NCI-H146 (cell line): Measurements from ENCODE around the gene SBF2.

Experiments used
- DNase-seq: peaks from one replicate; lab custom pipeline; 2025; lab: John Stamatoyannopoulos, UW

The SBF2 gene

DNA sequence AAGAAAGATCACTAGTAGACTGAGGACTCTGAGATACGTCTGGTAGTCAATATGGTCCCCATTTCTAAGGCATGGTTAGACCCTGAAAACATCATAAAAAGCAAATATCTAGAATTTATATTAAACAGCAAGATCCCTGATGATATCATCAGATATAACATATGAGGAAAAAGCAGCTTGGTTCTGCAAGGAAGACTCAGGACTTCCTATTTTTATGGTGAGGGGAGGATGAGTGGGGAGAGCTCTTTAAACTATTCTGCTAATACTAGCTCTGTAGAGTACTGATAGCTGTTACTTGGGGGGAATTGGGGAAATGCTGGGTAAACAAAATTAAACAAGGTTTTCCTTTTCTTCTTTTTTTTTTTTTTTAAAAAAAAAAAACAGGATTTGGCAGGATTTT lies 394.3 kb downstream of the SBF2 start:
- no peak for DNase-seq

DNA sequence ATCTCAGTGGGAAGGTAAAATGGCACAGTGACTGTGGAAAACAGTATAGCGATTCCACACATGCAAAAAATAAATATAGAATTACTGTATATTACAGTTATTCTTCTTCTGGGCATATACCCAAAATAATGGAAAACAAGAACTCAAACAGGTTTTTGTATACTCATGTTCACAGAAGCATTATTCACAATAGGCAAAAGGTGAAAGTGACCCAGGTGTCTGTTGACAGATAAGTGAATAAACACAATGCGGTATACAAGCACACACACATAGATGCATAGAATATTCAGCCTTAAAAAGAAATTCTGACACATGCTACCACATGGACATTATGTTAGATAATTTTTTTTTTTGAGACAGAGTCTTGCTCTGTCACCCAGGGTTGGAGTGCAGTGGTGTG lies 397.1 kb downstream of the SBF2 start:
- no peak for DNase-seq

DNA sequence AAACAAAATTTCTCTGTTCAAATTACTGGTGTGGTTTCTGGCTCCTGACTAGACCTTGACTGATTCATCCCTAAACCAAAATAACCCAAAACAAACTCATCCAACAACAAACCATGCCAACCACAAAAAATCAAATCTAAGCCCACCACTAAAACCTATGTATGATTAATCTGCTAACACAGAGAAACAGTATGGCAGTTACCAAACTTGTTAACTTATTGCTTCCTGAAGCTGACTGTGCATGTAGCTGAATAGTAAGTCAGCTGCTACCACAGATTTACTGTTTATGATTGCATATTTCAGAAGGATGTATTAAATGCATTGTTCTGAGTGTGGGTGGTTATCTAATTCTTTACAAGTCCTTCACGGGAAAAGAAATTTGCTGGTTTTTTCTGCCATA lies 399.0 kb downstream of the SBF2 start:
- DNase-seq, result no peak

DNA sequence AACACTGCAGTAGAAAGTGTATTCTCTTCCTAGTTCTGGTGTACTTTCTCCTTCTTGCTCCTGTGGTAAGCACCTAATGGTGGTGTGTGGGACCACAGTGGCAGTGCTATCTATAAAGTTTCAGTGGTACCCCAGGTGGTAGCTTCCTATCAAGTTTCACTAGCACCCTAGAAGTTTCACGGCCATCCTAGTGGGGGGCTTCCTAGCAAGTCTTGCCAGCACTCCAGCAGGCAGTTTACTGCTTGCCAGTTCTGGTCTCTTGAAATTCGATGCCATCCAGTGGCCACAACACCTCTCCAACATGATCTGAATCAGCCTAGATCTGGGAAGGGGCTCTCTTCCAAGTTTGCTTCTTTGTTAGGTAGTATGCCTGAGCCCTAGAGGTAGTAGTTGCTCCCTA lies 400.5 kb downstream of the SBF2 start:
- DNase-seq, result no peak

DNA sequence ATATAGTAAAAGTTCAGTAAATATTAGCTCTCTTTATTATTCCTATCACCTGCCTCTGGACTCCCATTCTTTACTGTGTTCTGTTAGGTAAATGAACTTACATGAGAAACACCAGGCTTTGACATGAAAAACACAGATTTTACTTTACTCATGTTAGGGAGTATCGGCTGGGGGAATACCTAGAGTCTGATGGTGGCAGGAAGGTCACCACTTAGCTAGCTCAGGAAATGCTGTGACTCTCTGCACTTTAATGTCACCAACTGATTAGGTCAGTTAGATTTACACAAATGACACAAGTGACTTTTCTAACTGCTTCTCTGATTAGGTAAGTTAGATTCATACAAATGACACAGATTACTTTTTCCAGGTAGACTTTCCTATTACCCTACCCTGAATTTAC lies 405.1 kb downstream of the SBF2 start:
- DNase-seq, result no peak

DNA sequence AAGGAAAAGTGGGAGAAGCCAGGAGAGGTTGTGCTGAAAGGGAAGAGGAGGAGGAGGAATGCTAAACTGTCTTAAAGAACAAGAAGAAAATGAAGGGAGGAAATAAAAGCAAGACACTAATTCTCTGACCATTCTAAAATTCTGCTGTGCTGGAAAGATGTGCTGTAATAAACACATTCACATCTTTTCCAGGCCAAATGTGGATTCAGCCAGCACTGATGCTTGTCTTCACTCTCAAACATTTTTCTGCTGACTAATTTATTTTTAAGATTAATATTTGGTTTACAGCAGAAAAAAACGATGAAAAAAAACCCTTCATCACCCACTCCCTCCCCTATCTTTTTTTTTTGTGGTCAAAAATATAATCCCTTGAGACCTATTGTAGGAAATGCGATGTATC lies 406.5 kb downstream of the SBF2 start:
- DNase-seq, result no peak

DNA sequence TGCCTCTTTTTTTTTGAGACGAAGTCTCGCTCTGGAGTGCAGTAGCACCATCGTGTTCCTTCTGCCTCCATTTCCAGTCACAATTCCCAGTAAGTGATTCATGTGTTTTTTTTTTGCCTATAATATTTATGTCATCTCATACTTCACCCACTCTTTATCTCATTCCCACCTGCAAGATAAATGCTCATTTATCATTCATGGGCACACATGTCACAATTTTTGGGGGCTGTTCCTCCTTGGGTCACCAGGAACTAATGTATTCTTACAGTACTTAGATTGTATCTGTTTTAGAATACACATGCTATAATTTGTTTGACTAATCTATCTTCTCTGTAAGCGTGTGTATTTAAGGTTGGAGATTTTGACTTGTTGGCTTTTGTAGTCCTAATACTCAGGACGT lies 407.4 kb downstream of the SBF2 start:
- DNase-seq, result no peak

DNA sequence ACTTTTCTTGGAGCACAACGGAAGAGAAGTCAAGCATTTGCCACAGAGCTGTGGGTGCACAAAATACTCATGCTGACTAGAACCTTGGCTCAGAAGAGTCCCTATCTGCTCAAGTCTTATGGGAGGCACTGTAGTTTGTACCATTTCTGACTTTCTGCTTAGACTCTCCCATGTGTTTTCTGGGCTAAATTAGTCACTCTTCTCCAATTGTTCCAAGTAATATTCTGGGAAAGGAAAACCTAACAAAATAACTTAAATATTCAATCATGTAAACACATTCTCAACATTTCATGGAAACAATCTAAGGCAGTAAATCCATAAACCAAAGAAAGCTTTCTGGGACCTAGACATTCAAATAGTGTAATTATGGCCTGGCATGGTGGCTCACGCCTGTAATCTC lies 409.4 kb downstream of the SBF2 start:
- DNase-seq, result no peak

DNA sequence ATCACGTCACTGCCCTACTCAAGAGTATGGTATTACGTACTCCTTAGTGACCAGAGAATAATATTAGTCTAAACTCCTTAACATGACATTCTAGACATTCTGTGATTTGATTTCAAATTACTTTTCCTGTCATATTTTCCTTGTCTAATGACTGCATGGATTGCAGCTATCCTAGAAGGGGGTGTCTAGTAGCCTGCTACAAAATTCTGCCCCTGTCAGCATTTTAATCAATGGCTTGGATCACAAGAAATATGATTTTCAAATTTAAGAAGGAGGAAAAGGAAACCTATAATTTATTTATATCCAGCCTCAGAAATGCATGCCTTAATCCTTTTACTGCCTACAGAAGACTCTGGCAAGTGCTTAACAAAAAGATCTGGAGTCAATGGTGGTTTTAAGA lies 413.4 kb downstream of the SBF2 start:
- no peak for DNase-seq

DNA sequence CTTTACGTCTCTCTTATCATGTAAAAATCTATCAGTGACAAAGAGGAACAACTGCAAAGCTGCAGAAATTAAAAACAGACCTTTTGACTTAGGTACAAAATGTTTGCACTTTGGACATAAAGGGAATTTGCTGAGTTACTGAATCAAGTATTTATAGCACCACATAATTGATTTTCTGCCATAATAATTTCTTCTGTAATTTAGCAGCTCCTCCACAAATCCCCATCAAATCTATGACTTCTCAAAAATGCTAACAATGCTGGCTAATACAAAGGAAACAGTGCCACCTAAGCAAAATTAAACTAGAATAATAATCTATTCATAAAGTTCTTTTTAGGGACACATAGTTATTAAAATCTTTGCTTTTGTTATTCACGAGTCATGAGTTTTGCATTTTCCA lies 415.1 kb downstream of the SBF2 start:
- no peak for DNase-seq

DNA sequence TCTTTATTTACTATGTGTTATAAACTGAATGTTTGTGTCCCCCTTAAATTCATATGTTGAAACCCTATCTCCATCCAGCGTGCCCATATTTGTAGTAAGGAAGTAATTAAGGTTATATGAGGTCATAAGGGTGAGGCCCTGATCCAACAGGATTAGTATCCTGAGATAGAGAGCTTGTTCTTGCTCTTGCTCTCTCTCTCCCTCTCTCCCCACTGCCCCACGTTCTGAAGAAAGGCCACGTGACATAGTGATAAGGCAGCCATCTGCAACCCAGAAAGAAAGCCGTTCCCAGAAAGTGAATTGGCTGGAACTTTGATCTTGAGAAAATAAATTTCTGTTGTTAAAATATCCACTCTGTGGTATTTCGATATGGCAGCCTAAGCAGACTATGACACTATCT lies 417.7 kb downstream of the SBF2 start:
- DNase-seq, result no peak

DNA sequence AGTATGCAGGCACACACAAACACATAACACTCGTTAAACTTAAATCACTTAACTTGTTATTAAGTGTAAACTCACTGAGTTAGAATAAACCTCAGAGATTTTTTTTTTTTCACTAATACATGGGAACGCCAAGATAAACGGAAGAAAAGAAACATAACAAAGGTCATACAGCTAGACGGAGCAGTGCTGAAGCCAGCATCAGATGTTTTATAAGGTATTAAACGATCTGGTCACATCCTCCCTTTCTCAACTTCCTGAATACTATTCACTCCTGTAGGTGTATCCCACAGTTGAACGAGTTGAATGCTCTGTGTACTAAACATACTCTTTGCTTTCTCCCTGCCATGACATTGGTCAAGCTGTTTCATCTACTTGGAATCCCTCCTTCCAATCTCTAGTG lies 418.2 kb downstream of the SBF2 start:
- no peak for DNase-seq

DNA sequence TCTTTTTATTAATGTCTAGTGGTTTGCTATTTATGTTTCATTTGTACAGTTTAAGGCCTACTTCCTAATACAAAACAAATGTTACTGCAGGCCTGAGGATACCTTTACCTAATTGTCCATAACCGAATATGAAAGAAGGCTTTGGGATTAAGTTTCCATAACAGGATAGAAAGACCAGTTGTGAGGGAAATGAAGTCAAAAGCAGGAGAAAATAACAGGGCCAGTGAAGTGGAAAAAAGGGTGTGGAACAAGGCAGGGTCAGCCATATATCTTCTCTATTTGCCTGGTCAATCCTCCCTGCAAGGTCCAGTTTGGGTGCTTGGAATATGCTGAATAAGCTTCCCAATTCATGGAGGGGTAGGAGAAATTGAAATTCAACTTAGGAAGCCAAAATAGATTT lies 418.6 kb downstream of the SBF2 start:
- no peak for DNase-seq

DNA sequence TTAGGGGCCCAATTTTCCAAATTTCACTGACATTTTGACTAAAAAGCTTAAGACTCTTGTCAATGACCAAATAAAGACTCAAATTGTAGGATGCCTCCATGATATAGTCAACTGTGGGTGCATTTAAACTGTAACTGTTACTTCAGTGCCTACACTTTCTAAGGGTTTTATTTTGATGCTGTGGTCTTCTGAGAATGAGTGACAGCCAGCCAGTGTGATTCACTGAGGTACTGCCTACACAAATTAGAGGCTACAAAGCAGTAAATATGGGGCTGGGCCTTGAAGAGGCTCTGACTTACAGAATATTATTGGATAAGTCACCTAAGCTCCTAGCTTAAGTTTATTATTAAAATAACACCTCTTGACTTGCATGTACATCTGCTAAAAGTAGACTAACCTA lies 419.6 kb downstream of the SBF2 start:
- DNase-seq, result no peak

DNA sequence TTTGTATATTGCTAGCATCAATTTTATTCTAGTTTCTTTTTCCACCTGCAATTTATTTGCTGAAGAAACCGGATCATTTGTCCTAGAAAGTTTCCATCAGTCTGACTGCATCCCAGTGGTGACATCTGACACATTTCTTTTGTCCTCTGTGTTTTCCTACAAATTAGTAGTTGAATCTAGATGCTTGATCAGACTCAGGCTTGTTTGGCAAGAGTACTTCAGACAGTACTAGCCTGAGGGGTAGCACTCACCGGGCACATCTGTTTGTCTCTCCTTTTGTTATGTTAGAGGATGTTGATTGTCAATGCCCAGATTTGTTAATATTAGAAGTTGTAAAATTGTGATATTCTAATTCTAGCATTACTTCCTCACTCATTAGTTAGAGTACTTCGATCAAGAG lies 425.4 kb downstream of the SBF2 start:
- DNase-seq, result peak; percentile 93

DNA sequence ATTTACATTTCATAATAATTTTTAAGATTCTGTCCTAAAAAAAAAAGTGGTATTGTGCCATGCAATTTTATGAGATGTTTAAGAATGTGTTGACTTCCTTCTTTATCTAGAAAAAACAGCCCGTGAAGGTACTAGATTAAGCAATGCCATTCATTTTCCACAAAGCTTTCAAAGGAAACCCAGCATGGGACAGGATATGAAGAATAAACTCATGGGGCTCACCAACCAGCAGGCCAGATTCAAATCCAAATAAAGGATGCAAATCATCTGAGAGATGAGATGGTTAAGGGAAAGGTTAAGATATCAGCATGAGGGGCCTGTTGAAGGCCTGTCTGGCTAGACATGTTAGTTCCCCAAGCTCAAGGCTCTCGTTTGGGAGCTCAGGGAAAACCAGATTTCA lies 431.0 kb downstream of the SBF2 start:
- peak; percentile 81 for DNase-seq

DNA sequence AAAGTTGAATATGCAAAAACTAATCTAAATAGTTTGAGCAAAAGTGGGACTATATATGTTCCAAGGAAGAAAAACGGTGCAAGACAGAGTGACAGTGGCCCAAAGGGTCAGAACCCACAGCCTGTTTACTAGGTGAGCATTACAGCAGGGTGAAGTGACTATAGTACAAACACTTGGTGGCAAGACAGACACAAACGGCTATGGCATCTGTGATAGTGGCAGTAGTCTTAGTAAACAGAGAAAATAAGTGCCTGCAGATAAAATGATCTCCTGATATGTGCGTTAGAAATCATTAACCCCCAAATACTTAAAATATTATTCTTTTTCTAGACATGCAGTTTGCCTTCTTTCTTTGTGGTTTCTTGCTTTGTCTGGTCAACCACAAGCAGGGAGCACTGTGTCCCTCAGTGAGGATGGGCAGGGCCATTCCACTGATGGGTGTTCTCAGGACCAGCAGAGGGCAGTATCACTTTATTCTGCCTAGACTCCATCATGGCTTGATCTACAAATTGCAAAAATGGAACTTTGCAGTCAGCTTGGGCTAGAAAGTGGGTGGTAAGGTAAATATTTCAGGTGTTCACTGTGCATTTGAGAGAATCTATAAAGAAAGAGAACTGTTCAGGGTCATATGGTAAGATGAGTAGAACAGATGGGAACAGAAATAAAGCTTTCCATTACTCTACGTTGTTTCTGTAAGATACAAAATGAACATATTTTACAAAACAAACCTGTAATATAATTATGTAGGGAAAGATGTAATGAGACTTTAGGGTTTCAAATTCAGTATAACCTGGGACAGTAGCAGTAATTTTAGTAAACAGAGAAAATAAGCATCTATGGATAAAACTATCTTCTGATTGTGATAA lies 431.9 kb downstream of the SBF2 start:
- DNase-seq, result peak; percentile 77

DNA sequence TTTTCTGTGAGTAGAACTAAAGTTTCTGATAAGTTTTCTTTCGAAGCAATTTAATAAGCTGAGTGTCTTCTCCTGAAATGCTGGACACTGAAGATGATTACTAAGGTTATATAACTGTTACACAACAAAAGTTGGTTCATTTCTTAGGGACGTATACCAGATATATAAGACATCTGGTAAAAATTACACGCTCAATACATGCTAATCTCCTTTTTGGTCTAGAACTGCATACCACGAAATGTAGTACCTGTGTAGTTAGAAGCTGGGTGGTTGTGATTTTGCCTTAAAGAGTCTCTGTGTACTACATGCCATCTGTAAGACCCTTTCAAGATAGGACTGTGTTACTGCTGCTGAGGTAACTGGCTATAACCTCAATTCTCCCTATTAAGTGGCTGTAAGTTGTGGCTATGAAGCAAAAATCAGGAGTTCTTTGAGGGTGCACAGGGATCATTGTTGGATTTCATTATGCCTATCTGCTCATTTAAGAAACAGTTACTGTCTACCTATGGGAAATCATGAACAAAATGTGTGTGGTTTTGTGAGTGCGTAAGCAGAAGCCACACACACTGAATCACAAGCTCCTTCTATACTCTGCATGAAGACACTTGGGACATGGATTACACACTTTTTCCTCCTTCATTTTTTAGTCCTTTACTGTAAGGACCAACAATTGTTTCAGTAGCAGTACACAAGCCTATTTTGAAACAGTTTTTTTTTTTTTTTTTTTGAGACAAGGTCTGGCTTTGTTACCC lies 434.3 kb downstream of the SBF2 start:
- DNase-seq, result no peak

DNA sequence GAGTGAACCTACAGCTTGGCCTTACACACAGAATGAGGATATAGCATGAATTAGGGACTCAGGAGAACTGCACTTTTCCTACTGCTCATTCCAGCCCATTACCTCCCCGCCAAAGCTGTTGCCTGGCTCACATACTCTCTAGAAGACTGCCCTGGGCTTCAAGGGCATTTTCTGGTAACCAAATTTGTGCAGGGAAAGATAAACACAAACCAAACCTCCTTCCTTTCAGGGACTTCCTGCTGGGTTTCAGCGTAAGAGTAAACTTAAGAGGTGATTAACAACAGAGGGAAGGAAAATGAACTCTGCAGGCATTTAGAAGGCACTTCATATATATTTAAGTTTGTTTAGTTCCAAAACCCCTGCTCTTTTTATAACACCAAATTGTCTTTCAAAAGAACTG lies 435.2 kb downstream of the SBF2 start:
- peak; percentile 22 for DNase-seq

DNA sequence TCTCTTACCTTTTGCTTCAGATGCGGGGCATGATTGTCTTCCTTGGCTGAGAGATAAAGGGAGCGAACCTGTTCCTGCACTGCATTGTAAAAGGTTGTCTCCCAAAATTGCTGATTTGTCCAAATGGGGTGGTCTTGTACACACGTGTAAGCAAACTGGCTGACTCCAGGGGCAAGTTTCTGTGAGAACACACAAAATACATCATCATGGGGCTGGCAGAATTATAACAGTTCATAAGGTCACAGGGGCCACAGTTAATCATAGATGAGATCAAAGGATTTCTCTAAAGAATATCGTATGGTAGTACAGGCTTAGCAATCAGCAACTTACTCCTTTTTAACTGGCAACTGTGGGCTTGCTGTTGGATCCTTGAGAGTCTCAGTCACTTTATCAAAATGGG lies 435.8 kb downstream of the SBF2 start:
- DNase-seq, result no peak

DNA sequence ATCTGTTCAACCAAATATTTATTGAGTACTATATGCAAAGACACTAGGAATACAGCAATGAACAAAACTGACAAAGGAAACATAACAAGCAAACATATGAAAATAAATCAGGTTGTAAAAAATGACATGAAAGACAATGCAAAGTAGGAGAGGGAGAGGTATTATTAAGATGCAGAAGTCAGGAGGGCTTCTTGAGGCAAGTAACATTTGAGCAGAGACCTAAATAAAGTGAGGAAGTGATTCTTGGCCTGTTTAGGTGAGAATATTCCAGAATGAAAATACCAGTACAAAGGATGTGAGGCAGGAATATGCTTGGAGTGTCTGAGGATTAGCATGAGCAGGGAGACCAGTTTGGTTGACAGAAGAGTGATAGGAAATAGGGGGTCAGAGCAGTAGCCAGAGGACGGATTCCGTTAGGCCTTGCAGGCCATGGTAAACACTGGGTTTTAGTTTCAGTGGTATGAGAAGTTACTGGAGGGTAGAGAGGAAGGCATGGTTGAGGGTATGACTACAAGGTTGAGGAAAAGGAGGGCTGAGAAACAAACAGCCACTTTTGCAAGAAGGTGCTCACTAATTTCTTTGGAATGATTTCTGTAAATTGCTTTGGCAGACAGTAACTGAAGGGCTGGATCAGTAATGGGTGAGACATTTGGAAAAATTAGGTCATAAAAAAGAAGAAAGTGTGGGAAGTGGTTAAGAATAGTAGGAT lies 438.3 kb downstream of the SBF2 start:
- no peak for DNase-seq

DNA sequence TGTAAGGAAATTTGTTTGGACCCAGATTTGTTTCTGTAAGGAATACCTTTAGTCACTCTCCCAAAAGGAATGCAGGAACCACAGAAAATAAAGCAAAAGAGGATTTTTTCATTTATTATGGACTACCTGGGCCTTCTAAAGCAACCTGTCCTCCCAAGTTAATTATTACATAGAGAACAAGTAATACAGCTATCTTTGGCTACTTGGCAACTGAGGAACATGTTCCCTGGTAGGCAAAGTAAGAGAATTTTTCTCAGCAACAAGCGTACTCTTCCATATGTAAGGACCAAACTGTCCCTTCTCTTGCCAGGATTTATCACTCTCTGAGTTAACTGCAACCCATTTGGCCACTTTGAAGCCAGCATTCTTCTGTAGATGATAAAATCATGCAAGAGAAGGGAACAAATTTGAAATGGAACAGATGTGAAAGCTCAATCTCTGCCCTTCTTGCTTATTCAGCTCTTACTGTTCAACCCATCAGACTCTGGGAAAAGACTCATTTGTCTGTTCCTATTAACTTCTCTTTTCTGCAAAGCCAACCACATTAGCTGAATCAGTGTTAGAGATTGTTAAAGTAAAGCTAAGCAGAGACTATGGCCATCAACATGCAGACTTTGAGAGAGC lies 440.0 kb downstream of the SBF2 start:
- no peak for DNase-seq

DNA sequence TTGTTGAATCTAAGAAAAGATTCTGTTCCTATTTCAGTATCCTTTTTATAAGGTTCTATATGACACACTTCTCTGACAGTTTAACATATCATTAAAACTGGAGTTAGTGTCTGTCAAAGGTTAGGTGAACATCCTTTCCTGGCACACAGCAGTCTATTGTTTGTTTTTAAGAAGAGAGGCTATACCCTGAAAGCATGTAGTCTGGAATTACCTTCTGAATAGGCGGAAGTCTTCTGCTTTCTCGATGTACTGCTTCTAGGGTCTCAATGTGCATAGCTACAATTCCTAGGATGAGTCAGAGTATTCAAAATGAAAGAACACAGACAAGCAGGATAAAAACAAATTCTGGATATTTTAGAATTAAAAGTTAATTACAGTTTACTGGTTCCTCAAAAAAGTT lies 441.6 kb downstream of the SBF2 start:
- no peak for DNase-seq
